Measurements from ENCODE around the gene EPHA3. TPM values are rescaled to one million over a fixed set of nuclear protein-coding genes. Genes with fewer than 3 reads are reported as not detected.

The EPHA3 gene
- total RNA-seq, 1 donor, result 10.9 TPM

DNA sequence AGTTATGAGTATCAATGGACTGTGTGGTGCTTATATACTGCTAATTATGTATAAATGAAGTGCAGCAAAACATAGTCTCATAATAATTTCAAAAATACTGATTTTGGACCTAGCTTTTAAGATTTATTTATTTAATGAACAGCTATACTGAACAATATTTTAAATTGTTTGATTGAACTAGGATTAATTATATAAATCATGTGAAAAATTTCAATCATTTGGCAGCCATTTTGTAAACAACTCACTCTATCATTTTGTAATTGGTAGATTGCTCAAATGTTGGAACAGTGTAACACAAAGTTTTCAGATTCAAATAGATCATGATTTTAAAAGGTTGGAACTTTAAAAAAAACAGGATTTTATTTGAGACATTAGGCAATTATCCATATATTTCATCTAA, 47.0 kb downstream of the EPHA3 start:
- H3K4me2 ChIP-seq (ENCODE audit: insufficient read depth, low read length), result no peak overlapping the region
- no peaks in the 10 kb centered on the region for H3K79me2 ChIP-seq (ENCODE audit: insufficient read depth, low read length)
- no peaks in the 10 kb centered on the region for H3K4me1 ChIP-seq (ENCODE audit: insufficient read depth, low read length)
- H3K27me3 ChIP-seq (ENCODE audit: insufficient read depth, low read length), result no peaks in the 10 kb centered on the region
- no peaks in the 10 kb centered on the region for H3K36me3 ChIP-seq (ENCODE audit: insufficient read depth, low read length)
- H2AFZ ChIP-seq (ENCODE audit: low read length), result no peak overlapping the region
- no peak overlapping the region for H3K27ac ChIP-seq (ENCODE audit: low read depth, low read length)
- TF ChIP-seq, protein P1, sequence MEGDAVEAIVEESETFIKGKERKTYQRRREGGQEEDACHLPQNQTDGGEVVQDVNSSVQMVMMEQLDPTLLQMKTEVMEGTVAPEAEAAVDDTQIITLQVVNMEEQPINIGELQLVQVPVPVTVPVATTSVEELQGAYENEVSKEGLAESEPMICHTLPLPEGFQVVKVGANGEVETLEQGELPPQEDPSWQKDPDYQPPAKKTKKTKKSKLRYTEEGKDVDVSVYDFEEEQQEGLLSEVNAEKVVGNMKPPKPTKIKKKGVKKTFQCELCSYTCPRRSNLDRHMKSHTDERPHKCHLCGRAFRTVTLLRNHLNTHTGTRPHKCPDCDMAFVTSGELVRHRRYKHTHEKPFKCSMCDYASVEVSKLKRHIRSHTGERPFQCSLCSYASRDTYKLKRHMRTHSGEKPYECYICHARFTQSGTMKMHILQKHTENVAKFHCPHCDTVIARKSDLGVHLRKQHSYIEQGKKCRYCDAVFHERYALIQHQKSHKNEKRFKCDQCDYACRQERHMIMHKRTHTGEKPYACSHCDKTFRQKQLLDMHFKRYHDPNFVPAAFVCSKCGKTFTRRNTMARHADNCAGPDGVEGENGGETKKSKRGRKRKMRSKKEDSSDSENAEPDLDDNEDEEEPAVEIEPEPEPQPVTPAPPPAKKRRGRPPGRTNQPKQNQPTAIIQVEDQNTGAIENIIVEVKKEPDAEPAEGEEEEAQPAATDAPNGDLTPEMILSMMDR (IDR thresholded peaks at IDR 0.05; ENCODE audit: extremely low read depth, low read depth, low read length), result no peak
- DNase-seq (ENCODE audit: insufficient read length, low spot score, missing footprints), result no peak
- no peaks in the 10 kb centered on the region for H4K20me1 ChIP-seq (ENCODE audit: insufficient read depth, low read length)
- no peaks in the 10 kb centered on the region for H3K9me3 ChIP-seq (ENCODE audit: low read depth, low read length)
- H3K4me3 ChIP-seq (ENCODE audit: insufficient read depth, low read length), result no peak overlapping the region

DNA sequence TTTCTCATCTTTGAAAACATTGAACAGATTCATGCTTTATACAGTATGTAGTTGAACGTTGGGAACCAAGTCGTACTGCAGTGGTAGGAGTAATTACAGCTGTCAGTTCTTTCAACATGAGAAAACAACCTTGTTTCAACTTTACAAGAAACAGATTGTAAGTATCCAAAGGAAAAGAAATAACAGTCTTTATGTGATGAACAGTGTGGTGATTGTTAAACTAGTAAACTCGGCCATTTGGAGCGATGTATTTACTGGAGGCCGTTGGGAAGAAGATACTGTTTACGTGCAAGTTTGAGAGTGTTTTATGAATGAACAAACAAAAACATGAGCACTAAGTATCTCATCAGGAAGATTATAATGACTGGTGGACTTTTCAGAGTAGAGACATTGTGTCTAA, 48.4 kb downstream of the EPHA3 start:
- DNase-seq (ENCODE audit: insufficient read length, low spot score, missing footprints), result no peak
- TF ChIP-seq, protein P1 (IDR thresholded peaks at IDR 0.05; ENCODE audit: extremely low read depth, low read depth, low read length), result no peak
- Histone ChIP-seq H3K9me3 (ENCODE audit: low read depth, low read length) (no peaks in the 10 kb centered on the region), H3K4me1 (ENCODE audit: insufficient read depth, low read length) (no peaks in the 10 kb centered on the region), H3K36me3 (ENCODE audit: insufficient read depth, low read length) (no peaks in the 10 kb centered on the region), H3K27ac (ENCODE audit: low read depth, low read length) (no peak overlapping the region), H4K20me1 (ENCODE audit: insufficient read depth, low read length) (no peaks in the 10 kb centered on the region), H3K4me3 (ENCODE audit: insufficient read depth, low read length) (peak overlapping the region; percentile 51), H3K79me2 (ENCODE audit: insufficient read depth, low read length) (no peaks in the 10 kb centered on the region), H3K4me2 (ENCODE audit: insufficient read depth, low read length) (peak overlapping the region; percentile 73), H3K27me3 (ENCODE audit: insufficient read depth, low read length) (no peaks in the 10 kb centered on the region), H2AFZ (ENCODE audit: low read length) (peak overlapping the region; percentile 90)

DNA sequence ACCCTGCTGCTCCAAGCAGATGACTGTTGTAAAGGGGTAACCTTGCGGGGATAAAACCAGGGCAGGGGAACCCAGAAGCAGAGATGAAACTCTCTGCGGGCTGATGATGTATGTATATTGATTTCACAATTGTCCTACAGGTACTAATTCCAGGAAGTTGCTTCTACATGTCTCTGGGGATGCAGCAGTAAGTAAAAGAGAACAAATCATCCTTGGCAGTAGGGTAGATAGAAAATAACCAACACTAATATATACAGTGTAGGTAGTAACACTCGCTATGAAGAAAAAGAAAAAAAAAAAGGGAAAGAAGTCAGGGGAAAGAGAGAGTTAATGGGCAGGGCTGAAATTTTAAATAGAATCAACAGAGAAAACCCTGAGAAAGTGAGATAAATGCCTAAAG, 50.2 kb downstream of the EPHA3 start:
- H3K4me2 ChIP-seq (ENCODE audit: insufficient read depth, low read length), result no peak overlapping the region
- DNase-seq (ENCODE audit: insufficient read length, low spot score, missing footprints), result no peak
- no peaks in the 10 kb centered on the region for H3K4me1 ChIP-seq (ENCODE audit: insufficient read depth, low read length)

DNA sequence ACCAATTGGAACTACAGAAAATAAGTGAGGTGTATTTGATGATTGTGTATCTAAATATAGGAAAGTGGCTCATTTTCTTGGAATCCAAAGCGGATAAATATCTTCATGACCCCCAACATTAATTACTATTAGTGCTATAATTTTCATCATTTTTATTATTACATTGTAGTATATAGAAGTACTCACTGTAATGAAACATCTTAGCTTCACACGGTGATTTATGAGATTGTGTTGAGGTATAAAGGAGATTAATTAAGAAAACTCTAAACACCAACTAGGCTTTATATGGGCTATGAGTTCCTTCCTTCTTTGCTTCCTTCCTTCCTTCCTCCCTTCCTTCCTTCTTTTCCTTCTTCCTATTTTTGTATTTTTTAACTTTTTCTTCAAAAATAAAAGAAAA, 52.2 kb downstream of the EPHA3 start:
- Histone ChIP-seq H3K79me2 (ENCODE audit: insufficient read depth, low read length) (no peaks in the 10 kb centered on the region), H4K20me1 (ENCODE audit: insufficient read depth, low read length) (no peaks in the 10 kb centered on the region), H2AFZ (ENCODE audit: low read length) (no peak overlapping the region), H3K4me1 (ENCODE audit: insufficient read depth, low read length) (no peaks in the 10 kb centered on the region), H3K4me2 (ENCODE audit: insufficient read depth, low read length) (no peak overlapping the region), H3K27me3 (ENCODE audit: insufficient read depth, low read length) (no peaks in the 10 kb centered on the region), H3K9me3 (ENCODE audit: low read depth, low read length) (no peaks in the 10 kb centered on the region), H3K36me3 (ENCODE audit: insufficient read depth, low read length) (no peaks in the 10 kb centered on the region), H3K27ac (ENCODE audit: low read depth, low read length) (no peak overlapping the region), H3K4me3 (ENCODE audit: insufficient read depth, low read length) (no peak overlapping the region)
- TF ChIP-seq, protein P1 (IDR thresholded peaks at IDR 0.05; ENCODE audit: extremely low read depth, low read depth, low read length), result no peak
- DNase-seq (ENCODE audit: insufficient read length, low spot score, missing footprints), result no peak

More for the DNA sequence above, 50.2 kb downstream of the EPHA3 start:
- TF ChIP-seq, protein P1 (IDR thresholded peaks at IDR 0.05; ENCODE audit: extremely low read depth, low read depth, low read length), result no peak
- H3K27me3 ChIP-seq (ENCODE audit: insufficient read depth, low read length), result no peaks in the 10 kb centered on the region
- no peak overlapping the region for H2AFZ ChIP-seq (ENCODE audit: low read length)
- no peaks in the 10 kb centered on the region for H3K9me3 ChIP-seq (ENCODE audit: low read depth, low read length)
- H3K79me2 ChIP-seq (ENCODE audit: insufficient read depth, low read length), result no peaks in the 10 kb centered on the region
- H3K4me3 ChIP-seq (ENCODE audit: insufficient read depth, low read length), result no peak overlapping the region
- H3K36me3 ChIP-seq (ENCODE audit: insufficient read depth, low read length), result no peaks in the 10 kb centered on the region
- H4K20me1 ChIP-seq (ENCODE audit: insufficient read depth, low read length), result no peaks in the 10 kb centered on the region
- H3K27ac ChIP-seq (ENCODE audit: low read depth, low read length), result no peak overlapping the region

All from osteoblast (primary cell).